Lung (tissue), 12 donors: Measurements from ENCODE around the gene C17orf100. TPM values are rescaled to one million over a fixed set of nuclear protein-coding genes. Genes with fewer than 3 reads are reported as not detected.

Experiments
- ATAC-seq: fragments of 200-7000 bp; cut with Tn5 transposase; one replicate; pipeline ENCODE4 v1.9.1; 2020; ENCODE audit warnings: moderate number of reproducible peaks; ENCODE audit not compliant: insufficient read depth, low FRiP score
- DNase-seq, 3 donors: peaks; one replicate each; pipeline ENCODE4 v3.0.0-alpha.2; 2013 to 2017
- H3K27ac ChIP-seq, 2 donors: one replicate each; pipeline ENCODE4 v1.5.1; 2013; ENCODE audit warnings: mild to moderate bottlenecking in 2 of 2, moderate library complexity in 2 of 2, control low read depth in 1 of 2, inconsistent platforms in 1 of 2, low read depth in 1 of 2, low read length in 1 of 2
- H3K27me3 ChIP-seq, 3 donors: one replicate each; pipeline ENCODE4 v1.5.1; 2013; ENCODE audit warnings: low read length in 2 of 3; ENCODE audit not compliant: control insufficient read depth in 3 of 3, insufficient read depth in 3 of 3
- H3K36me3 ChIP-seq, 4 donors: one replicate each; pipeline ENCODE4 v1.5.1; 2013; ENCODE audit warnings: low read length in 4 of 4, mild to moderate bottlenecking in 1 of 4, moderate library complexity in 1 of 4; ENCODE audit not compliant: control insufficient read depth in 4 of 4, insufficient read depth in 4 of 4
- H3K4me1 ChIP-seq, 5 donors: one replicate each; pipeline ENCODE4 v1.5.1; 2013; ENCODE audit warnings: low read length in 5 of 5, mild to moderate bottlenecking in 2 of 5, moderate library complexity in 1 of 5; ENCODE audit not compliant: control insufficient read depth in 5 of 5, insufficient read depth in 5 of 5
- H3K4me3 ChIP-seq: one replicate; pipeline ENCODE4 v1.5.1; 2013; ENCODE audit warnings: mild to moderate bottlenecking, control low read depth, moderate library complexity
- H3K9ac ChIP-seq, 2 donors: one replicate each; pipeline ENCODE4 v1.5.1; 2013; ENCODE audit warnings: low read length in 2 of 2, control low read depth in 1 of 2; ENCODE audit not compliant: insufficient read depth in 1 of 2
- H3K9me3 ChIP-seq, 4 donors: one replicate each; pipeline ENCODE4 v1.5.1; 2013; ENCODE audit warnings: low read length in 3 of 4, mild to moderate bottlenecking in 1 of 4, moderate library complexity in 1 of 4; ENCODE audit not compliant: control insufficient read depth in 4 of 4, insufficient read depth in 3 of 4
- WGBS, 2 donors: extraction: QIAGEN DNeasy Blood & Tissue Kit; methylation state at CpG; one replicate each; pipeline ENCODE4 v1.1.7; 2013; 5-methylcytosine and 5-hydroxymethylcytosine counted together
- polyA plus RNA-seq, 2 donors: library from polyadenylated mRNA; stranded (reverse); fragments of 200-250 nt; gene quantifications; one replicate each; pipeline ENCODE4 v1.2.1, GENCODE V29; 2013
- total RNA-seq, 2 donors: library from RNA; depleted of rRNA in 1 of 2; stranded (reverse); fragments of >200 nt in 1 of 2; gene quantifications; one replicate each; pipeline ENCODE4 v1.2.1, GENCODE V29; 2014 to 2021
- TF ChIP-seq, protein P1 (sequence below): IDR thresholded peaks from 2 replicates; pipeline ENCODE4 v1.5.1; 2012; ENCODE audit warnings: mild to moderate bottlenecking; ENCODE audit errors: control extremely low read depth, extremely low read depth
- donor health status: control.
- donor health status: control.
- donor health status: Bipolar disorder and iron deficiency.
- donor health status: healthy.
- donor health status: DM: yes; HTN: yes; CAD: no.

Gene C17orf100
- total and polyA plus RNA-seq, 4 donors, result 1.5 to 3.6 (median 2.0) TPM

DNA sequence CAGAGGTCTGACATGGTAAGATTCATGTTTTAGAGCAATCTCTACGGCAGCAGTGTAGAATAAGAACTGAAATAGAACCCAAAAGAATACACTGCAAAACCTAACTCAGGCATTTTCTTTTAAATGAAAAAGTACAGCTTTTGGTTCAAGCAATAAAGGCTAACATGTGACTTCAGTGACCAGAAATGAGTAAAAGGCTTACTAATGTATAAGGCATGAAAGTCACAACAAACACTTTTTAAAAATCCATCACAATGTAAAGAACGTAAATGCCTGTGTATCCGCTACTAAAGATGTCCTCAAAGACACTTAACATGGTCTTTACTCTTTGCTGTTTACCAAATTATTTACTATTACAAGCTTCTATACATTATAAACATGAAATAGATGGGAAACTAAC, 27.6 kb upstream of the C17orf100 start:
- no peak for DNase-seq
- H3K36me3 ChIP-seq, result peaks cover 14 to 46% (median 20%) of the 10 kb centered on the region in 4 donors
- WGBS, 2 donors, result 97% methylated on average over 3 of the region's 3 CpGs
- no peak overlapping the region for H3K9ac ChIP-seq
- TF ChIP-seq, protein P1, sequence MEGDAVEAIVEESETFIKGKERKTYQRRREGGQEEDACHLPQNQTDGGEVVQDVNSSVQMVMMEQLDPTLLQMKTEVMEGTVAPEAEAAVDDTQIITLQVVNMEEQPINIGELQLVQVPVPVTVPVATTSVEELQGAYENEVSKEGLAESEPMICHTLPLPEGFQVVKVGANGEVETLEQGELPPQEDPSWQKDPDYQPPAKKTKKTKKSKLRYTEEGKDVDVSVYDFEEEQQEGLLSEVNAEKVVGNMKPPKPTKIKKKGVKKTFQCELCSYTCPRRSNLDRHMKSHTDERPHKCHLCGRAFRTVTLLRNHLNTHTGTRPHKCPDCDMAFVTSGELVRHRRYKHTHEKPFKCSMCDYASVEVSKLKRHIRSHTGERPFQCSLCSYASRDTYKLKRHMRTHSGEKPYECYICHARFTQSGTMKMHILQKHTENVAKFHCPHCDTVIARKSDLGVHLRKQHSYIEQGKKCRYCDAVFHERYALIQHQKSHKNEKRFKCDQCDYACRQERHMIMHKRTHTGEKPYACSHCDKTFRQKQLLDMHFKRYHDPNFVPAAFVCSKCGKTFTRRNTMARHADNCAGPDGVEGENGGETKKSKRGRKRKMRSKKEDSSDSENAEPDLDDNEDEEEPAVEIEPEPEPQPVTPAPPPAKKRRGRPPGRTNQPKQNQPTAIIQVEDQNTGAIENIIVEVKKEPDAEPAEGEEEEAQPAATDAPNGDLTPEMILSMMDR, result no peak
- no peaks in the 10 kb centered on the region for H3K9me3 ChIP-seq
- no peak overlapping the region for H3K27ac ChIP-seq
- H3K4me3 ChIP-seq, result no peak overlapping the region
- ATAC-seq, result no peak
- no peaks in the 10 kb centered on the region for H3K27me3 ChIP-seq
- H3K4me1 ChIP-seq, result no peaks in the 10 kb centered on the region

DNA sequence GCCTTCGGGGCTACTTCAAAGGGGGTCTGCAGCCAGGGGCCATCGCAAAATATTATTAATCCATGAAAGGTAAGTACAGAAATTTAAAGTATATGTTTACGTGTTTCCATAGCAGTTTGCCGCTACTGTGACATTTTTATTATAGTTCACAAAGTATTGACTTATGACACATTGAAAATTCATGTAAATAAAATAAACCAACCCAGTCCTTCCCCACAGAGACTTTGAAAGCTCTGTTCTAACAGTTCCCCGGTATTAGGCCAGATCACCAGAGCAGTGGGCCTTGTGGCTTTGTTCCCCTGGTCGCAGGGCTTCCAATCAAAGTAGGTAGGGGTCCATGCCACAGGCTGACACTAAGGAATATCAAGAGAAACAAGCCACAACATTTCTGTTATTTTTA, 24.9 kb upstream of the C17orf100 start:
- H3K4me1 ChIP-seq, result no peaks in the 10 kb centered on the region
- no peak overlapping the region for H3K9ac ChIP-seq
- no peaks in the 10 kb centered on the region for H3K27me3 ChIP-seq
- no peak overlapping the region for H3K27ac ChIP-seq
- H3K9me3 ChIP-seq, result no peaks in the 10 kb centered on the region
- ATAC-seq (no peak), DNase-seq (no peak)
- H3K36me3 ChIP-seq, result peaks cover 9 to 47% (median 19%) of the 10 kb centered on the region in 4 donors
- TF ChIP-seq, protein P1, result no peak
- H3K4me3 ChIP-seq, result no peak overlapping the region
- WGBS, 2 donors, result 91 to 97% methylated on average over 6 of the region's 6 CpGs

DNA sequence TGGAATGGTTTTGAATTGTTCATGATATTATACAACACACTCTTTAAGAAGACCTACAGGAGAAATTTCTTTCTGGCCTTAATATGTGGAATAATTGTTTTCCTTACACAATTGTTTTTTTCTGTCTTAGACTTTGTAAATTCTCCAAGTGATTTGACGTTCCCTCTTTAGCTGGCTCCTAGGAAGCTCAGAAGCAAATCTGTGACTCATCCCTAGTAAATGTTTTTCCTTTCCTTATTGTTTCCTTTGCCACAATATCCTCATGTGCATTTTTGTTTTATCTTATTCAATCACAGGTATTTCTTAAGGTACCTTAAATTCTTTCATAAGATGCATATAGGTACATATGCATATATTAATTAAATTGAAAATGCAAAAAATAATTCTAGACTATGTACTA, 24.5 kb upstream of the C17orf100 start:
- Histone ChIP-seq H3K9ac (no peak overlapping the region), H3K4me1 (no peaks in the 10 kb centered on the region), H3K27ac (no peak overlapping the region), H3K4me3 (no peak overlapping the region), H3K36me3 (peaks cover 9 to 45% (median 19%) of the 10 kb centered on the region in 4 donors), H3K9me3 (no peaks in the 10 kb centered on the region), H3K27me3 (no peaks in the 10 kb centered on the region)
- TF ChIP-seq, protein P1, result no peak
- 82 to 92% methylated on average over 1 of the region's 1 CpG for WGBS, 2 donors
- DNase-seq (no peak), ATAC-seq (no peak)

DNA sequence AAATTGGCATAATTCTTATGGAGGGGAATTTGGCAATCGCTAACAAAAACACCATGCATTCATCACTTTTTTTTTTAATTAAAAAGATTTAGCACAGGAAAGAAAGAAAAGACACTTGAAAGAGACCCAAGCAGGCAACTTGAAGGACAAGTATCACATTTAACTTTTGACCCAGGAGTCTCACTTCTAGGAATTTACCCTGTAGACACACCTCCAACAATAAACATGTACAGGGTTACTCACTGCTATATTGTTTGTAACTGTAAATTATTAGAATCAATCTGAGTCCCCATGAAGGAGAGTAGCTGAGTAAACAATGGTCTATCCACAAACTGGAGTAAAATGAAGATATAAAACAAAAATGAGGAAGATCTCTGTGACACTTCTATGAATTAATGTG, 21.2 kb upstream of the C17orf100 start:
- Histone ChIP-seq H3K4me3 (no peak overlapping the region), H3K9me3 (no peaks in the 10 kb centered on the region), H3K4me1 (no peaks in the 10 kb centered on the region), H3K36me3 (peaks cover 10 to 52% (median 26%) of the 10 kb centered on the region in 4 donors), H3K9ac (no peak overlapping the region), H3K27me3 (no peaks in the 10 kb centered on the region), H3K27ac (no peak overlapping the region)
- ATAC-seq (no peak), DNase-seq (no peak)
- TF ChIP-seq, protein P1, result no peak
- WGBS, 2 donors, result 96 to 98% methylated on average over 1 of the region's 1 CpG
